HepG2 (cell line): ENCODE data around the gene PREX1. TPM values are rescaled to one million over a fixed set of nuclear protein-coding genes. Genes with fewer than 3 reads are reported as not detected.

ENCODE experiments used
- ATAC-seq: fragments of 200-7000 bp; cut with Tn5 transposase; 3 replicates; pipeline ENCODE4 v1.9.1; 2020; ENCODE audit warnings: mild to moderate bottlenecking, moderate library complexity
- BruUV-seq: library from RNA; stranded (reverse); fragments of 400-500 nt; replicated peaks from 2 replicates; lab custom pipeline; 2021; lab: Mats Ljungman, UMichigan
- CTCF ChIA-PET: fragments of 300-600 bp; formaldehyde crosslinking; extraction: SDS; loops from one replicate; lab custom pipeline; 2021; ENCODE audit warnings: low total read pairs, inconsistent platforms, low intra/inter-chr PET ratio; lab: Yijun Ruan, JAX
- POLR2A ChIA-PET: fragments of 350-600 bp; sonication (Branson Sonifier 250); formaldehyde crosslinking; loops from one replicate; lab custom pipeline; 2020; ENCODE audit warnings: antibody characterized with exemption, inconsistent platforms; lab: Yijun Ruan, JAX
- DNase-seq: peaks from one replicate; pipeline ENCODE4 v3.0.0-alpha.2; 2015; ENCODE audit warnings: low spot score
- FAIRE-seq: peaks from 3 replicates; lab custom pipeline; 2011; peaks lifted over from hg19 to GRCh38; lab: Jason Lieb, UNC
- H2AFZ ChIP-seq: one replicate; pipeline ENCODE4 v1.6.1; 2011; ENCODE audit warnings: low read length, inconsistent platforms
- H3K27ac ChIP-seq: fragments of 300-600 bp; 3 replicates; pipeline ENCODE4 v1.8.0; 2011; ENCODE audit warnings: mixed run types, mild to moderate bottlenecking, mixed read lengths, low read length, inconsistent platforms; ENCODE audit not compliant: insufficient read depth; ENCODE audit errors: extremely low read length
- H3K27me3 ChIP-seq, 2 experiments: fragments of 200-600 bp in 1 of 2; 2 replicates in 1 of 2; 3 replicates in 1 of 2; pipeline versions ENCODE4 v1.6.0 to v1.8.0; 2011; ENCODE audit warnings: low read length in 2 of 2, mild to moderate bottlenecking in 2 of 2, moderate library complexity in 2 of 2, inconsistent platforms in 1 of 2; ENCODE audit not compliant: insufficient read depth in 2 of 2, control insufficient read depth in 1 of 2
- H3K36me3 ChIP-seq, 2 experiments: fragments of 200-600 bp in 1 of 2; replicated peaks in 1 of 2; 2 replicates in 1 of 2; 3 replicates in 1 of 2; pipeline versions ENCODE4 v1.5.1 to v1.8.0; 2011; ENCODE audit warnings: low read length in 2 of 2, inconsistent platforms in 1 of 2; ENCODE audit not compliant: insufficient read depth in 2 of 2, control insufficient read depth in 1 of 2
- H3K4me1 ChIP-seq: 2 replicates; pipeline ENCODE4 v1.5.1; 2012; ENCODE audit warnings: low read length, inconsistent platforms; ENCODE audit not compliant: insufficient read depth
- H3K4me2 ChIP-seq: 2 replicates; pipeline ENCODE4 v1.6.0; 2011; ENCODE audit warnings: low read depth, low read length, inconsistent platforms
- H3K4me3 ChIP-seq, 3 experiments: fragments of 200-600 bp in 1 of 3; sonication (generic), shearing (Covaris generic) in 1 of 3; replicated peaks in 1 of 3; 2 replicates each; pipeline ENCODE4 v1.5.1; 2011 to 2016; ENCODE audit warnings: low read length in 3 of 3, inconsistent platforms in 2 of 3, low read depth in 2 of 3, mild to moderate bottlenecking in 2 of 3, control low read depth in 1 of 3, mixed read lengths in 1 of 3; ENCODE audit not compliant: insufficient read depth in 1 of 3
- H3K79me2 ChIP-seq: one replicate; pipeline ENCODE4 v1.6.1; 2011; ENCODE audit warnings: low read length, inconsistent platforms; ENCODE audit not compliant: insufficient read depth
- H3K9ac ChIP-seq: 2 replicates; pipeline ENCODE4 v1.6.0; 2011; ENCODE audit warnings: mild to moderate bottlenecking, low read depth, low read length, inconsistent platforms; ENCODE audit not compliant: insufficient read depth
- H3K9me3 ChIP-seq: 2 replicates; pipeline ENCODE4 v1.5.1; 2012; ENCODE audit warnings: mild to moderate bottlenecking, low read length
- H4K20me1 ChIP-seq: 2 replicates; pipeline ENCODE4 v1.6.0; 2011; ENCODE audit warnings: inconsistent platforms, mild to moderate bottlenecking, low read length, moderate library complexity; ENCODE audit not compliant: insufficient read depth
- CEBPB ChIP-seq: IDR thresholded peaks from 2 replicates; pipeline ENCODE4 v1.6.1; 2011; ENCODE audit warnings: low read depth, low read length, improper control_type of control experiment, borderline replicate concordance
- EEA1 ChIP-seq: sonication (generic); formaldehyde crosslinking; IDR thresholded peaks from 2 replicates; pipeline ENCODE4 v1.5.1; 2020; ENCODE audit warnings: mild to moderate bottlenecking, missing genetic modification reagents, borderline replicate concordance
- FOSL2 ChIP-seq: sonication (generic); formaldehyde crosslinking; IDR thresholded peaks from 2 replicates; pipeline ENCODE4 v1.4.0; 2020; ENCODE audit warnings: missing genetic modification reagents
- FOXC1 ChIP-seq: sonication (generic); formaldehyde crosslinking; IDR thresholded peaks from 2 replicates; pipeline ENCODE4 v1.8.0; 2022; ENCODE audit warnings: mild to moderate bottlenecking, missing genetic modification reagents, borderline replicate concordance
- HNRNPK ChIP-seq: fragments of 200-400 bp; formaldehyde crosslinking; IDR thresholded peaks from 2 replicates; pipeline ENCODE4 v1.6.1; 2018; ENCODE audit warnings: low read length, low read depth, moderate library complexity, mild to moderate bottlenecking; ENCODE audit not compliant: poor library complexity, severe bottlenecking
- RBAK ChIP-seq: sonication (generic); formaldehyde crosslinking; IDR thresholded peaks from 2 replicates; pipeline ENCODE4 v1.5.1; 2020; ENCODE audit warnings: mild to moderate bottlenecking, missing genetic modification reagents
- SIX4 ChIP-seq: sonication (generic); formaldehyde crosslinking; IDR thresholded peaks from 2 replicates; pipeline ENCODE4 v1.4.0; 2020; ENCODE audit warnings: missing genetic modification reagents
- ZMYM3 ChIP-seq: sonication (generic); formaldehyde crosslinking; IDR thresholded peaks from 2 replicates; pipeline ENCODE4 v1.5.1; 2020; ENCODE audit warnings: mild to moderate bottlenecking, missing genetic modification reagents
- ZMYM4 ChIP-seq: sonication (generic); formaldehyde crosslinking; IDR thresholded peaks from 2 replicates; pipeline ENCODE4 v1.8.1; 2023; ENCODE audit warnings: mild to moderate bottlenecking, missing genetic modification reagents
- ZNF225 ChIP-seq: sonication (generic); formaldehyde crosslinking; IDR thresholded peaks from 2 replicates; pipeline ENCODE4 v1.4.0; 2020; ENCODE audit warnings: mild to moderate bottlenecking, missing genetic modification reagents
- ZNF367 ChIP-seq: sonication (generic); formaldehyde crosslinking; IDR thresholded peaks from 2 replicates; pipeline ENCODE4 v1.4.0; 2020; ENCODE audit warnings: missing genetic modification reagents, borderline replicate concordance
- ZNF589 ChIP-seq: sonication (generic); formaldehyde crosslinking; conservative IDR thresholded peaks from 2 replicates; pipeline ENCODE4 v1.8.0; 2022; ENCODE audit warnings: mild to moderate bottlenecking, moderate library complexity, missing genetic modification reagents
- ZNF598 ChIP-seq: sonication (generic); formaldehyde crosslinking; IDR thresholded peaks from 2 replicates; pipeline ENCODE4 v1.5.1; 2020; ENCODE audit warnings: mild to moderate bottlenecking, missing genetic modification reagents, borderline replicate concordance
- WGBS: methylation state at CpG from one replicate; pipeline ENCODE4 v1.1.6; 2017; ENCODE audit warnings: low lambda C conversion rate; 5-methylcytosine and 5-hydroxymethylcytosine counted together
- in situ Hi-C: cut with HindIII; loops from 2 replicates; pipeline ENCODE4 v1.10.0; 2017; ENCODE audit warnings: low pct_unique_long_range_greater_than_20kb; ENCODE audit not compliant: extremely low pct_ligation_motif_present
- intact Hi-C: fragments of 100-400 bp; cut with micrococcal nuclease; formaldehyde crosslinking; loops from one replicate; pipeline ENCODE4 v1.10.0; 2022; ENCODE audit not compliant: unreplicated experiment
- polyA plus RNA-seq, 8 experiments: library from polyadenylated mRNA; depleted of rRNA in 3 of 8; stranded (reverse) in 7 of 8; unstranded in 1 of 8; fragments of >200 nt; fragmentation: Illumina TruSeq in 4 of 8; extraction: Trizol in 4 of 8; gene quantifications; 2 replicates each; pipeline versions ENCODE4 v1.2.1 to v1.2.3, GENCODE V29; 2011 to 2016; ENCODE audit warnings: low read depth in 4 of 8, missing spikeins in 1 of 8, mixed read lengths in 1 of 8; ENCODE audit not compliant: insufficient read depth in 1 of 8
- total RNA-seq, 5 experiments: library from RNA; depleted of rRNA; stranded (reverse); fragments of >200 nt; fragmentation: Illumina TruSeq; extraction: Trizol; gene quantifications; 2 replicates each; pipeline ENCODE4 v1.2.3, GENCODE V29; 2016; ENCODE audit warnings: low read depth in 1 of 5

Gene PREX1
- total and polyA plus RNA-seq, 2 of the 13 experiments (the other 11 are each of a cell fraction or from before 2014, with no cell fraction given), result 0.02 to 0.04 TPM

GRCh38 chr20:48672324-48672723 lies 155.5 kb downstream of the PREX1 start:
- H3K27ac ChIP-seq, result no peak overlapping the region
- intact Hi-C loops, result no loop called here
- BruUV-seq, result no TSS peak
- H3K9ac ChIP-seq, result no peak overlapping the region
- peaks cover 11 to 67% of the 10 kb centered on the region in 2 experiments; a peak in 4 of 5 replicates for H3K27me3 ChIP-seq
- no peak for TF ChIP-seq SIX4
- TF ChIP-seq RBAK, result no peak
- TF ChIP-seq ZMYM4, result no peak
- no peak for TF ChIP-seq ZNF225 (CRISPR knock-in tag)
- TF ChIP-seq FOSL2 (CRISPR knock-in tag), result no peak
- TF ChIP-seq CEBPB, result no peak
- no peak for TF ChIP-seq FOXC1 (CRISPR knock-in tag)
- TF ChIP-seq ZMYM3, result no peak
- TF ChIP-seq EEA1 (CRISPR knock-in tag), result no peak
- no peak for TF ChIP-seq HNRNPK
- TF ChIP-seq ZNF367 (CRISPR knock-in tag), result no peak
- no peak for TF ChIP-seq ZNF598 (CRISPR knock-in tag)
- TF ChIP-seq ZNF589, result no peak
- H3K4me1 ChIP-seq, result peaks cover 13% of the 10 kb centered on the region; the same call in 1 of the 2 replicates
- H3K36me3 ChIP-seq, result no peaks in the 10 kb centered on the region
- no peak for ATAC-seq
- H3K4me2 ChIP-seq, result no peak overlapping the region
- POLR2A ChIA-PET, result no interaction called here
- CTCF ChIA-PET, result no interaction called here
- no peak for FAIRE-seq
- H2AFZ ChIP-seq, result no peak overlapping the region
- no peaks in the 10 kb centered on the region for H3K9me3 ChIP-seq
- 4% methylated on average over 8 of the region's 8 CpGs for WGBS
- no peaks in the 10 kb centered on the region for H3K79me2 ChIP-seq
- no peak overlapping the region for H3K4me3 ChIP-seq
- no peak for DNase-seq
- H4K20me1 ChIP-seq, result no peaks in the 10 kb centered on the region
- in situ Hi-C loops, result no loop called here
